Stimulated activated CD4-positive, alpha-beta T cell treated with anti-CD3 and anti-CD28 coated beads, Interleukin-1b, Interleukin-23, amount 100 ng/mL, for 48 hours (primary cell): ENCODE measurements around the gene GSTA3.
"Not testable (repeated sequence)": the region's sequence is repeated elsewhere in the genome, so short reads cannot be mapped to it uniquely, and the experiment has no call there.

ENCODE experiments used
- DNase-seq: peaks from one replicate; pipeline ENCODE4 v3.0.0-alpha.2; 2020

Gene GSTA3

GRCh38 chr6:52856137-52856536, 53.4 kb downstream of the GSTA3 start:
- DNase-seq = not testable (repeated sequence)

- DNase-seq = no peak
Observed at GRCh38 chr6:52849137-52849536, 60.4 kb downstream of the GSTA3 start.
